ENCODE data around the gene KRTAP9-4. TPM values are rescaled to one million over a fixed set of nuclear protein-coding genes. Genes with fewer than 3 reads are reported as not detected.
"Not testable (repeated sequence)": the region's sequence is repeated elsewhere in the genome, so short reads cannot be mapped to it uniquely, and the experiment has no call there.

Gene KRTAP9-4
- total RNA-seq, 2 donors from 2014 or later: not detected

- Histone ChIP-seq H3K4me1 (replicated peaks) (no peaks in the 10 kb centered on the region), H3K9me3 (no peaks in the 10 kb centered on the region), H3K27me3 (replicated peaks; ENCODE audit: insufficient read depth) (no peaks in the 10 kb centered on the region), H3K4me3 (no peak overlapping the region), H3K27ac (no peak overlapping the region), H3K36me3 (no peaks in the 10 kb centered on the region)
- 100% methylated on average over 1 of the region's 1 CpG for WGBS
- TF ChIP-seq POLR2AphosphoS5 (IDR thresholded peaks at IDR 0.05): no peak
- no peak for TF ChIP-seq CTCF (IDR thresholded peaks at IDR 0.05)
- TF ChIP-seq POLR2A (IDR thresholded peaks at IDR 0.05): no peak
- intact Hi-C loops (cut with DNase I): no loop called here
- no peak for DNase-seq (ENCODE audit: low spot score)
These were observed 1.8 kb downstream of the KRTAP9-4 start for GRCh38 chr17:41251261-41251660.

- intact Hi-C loops (cut with DNase I): no loop called here
- H3K27ac ChIP-seq: no peak overlapping the region
- H3K9me3 ChIP-seq: no peaks in the 10 kb centered on the region
- DNase-seq (ENCODE audit: low spot score): no peak
- no peak overlapping the region for H3K4me3 ChIP-seq
- H3K27me3 ChIP-seq (replicated peaks; ENCODE audit: insufficient read depth): no peaks in the 10 kb centered on the region
- 0% methylated on average over 1 of the region's 1 CpG for WGBS
- H3K4me1 ChIP-seq (replicated peaks): no peaks in the 10 kb centered on the region
- no peaks in the 10 kb centered on the region for H3K36me3 ChIP-seq
- TF ChIP-seq POLR2A (IDR thresholded peaks at IDR 0.05) (no peak), POLR2AphosphoS5 (IDR thresholded peaks at IDR 0.05) (no peak)
These were observed 5.4 kb downstream of the KRTAP9-4 start for GRCh38 chr17:41254861-41255260.

- H3K4me3 ChIP-seq; H3K36me3 ChIP-seq; H3K9me3 ChIP-seq; H3K4me1 ChIP-seq (replicated peaks); H3K27ac ChIP-seq; intact Hi-C loops (cut with DNase I); H3K27me3 ChIP-seq (replicated peaks; ENCODE audit: insufficient read depth); DNase-seq (ENCODE audit: low spot score): not testable (repeated sequence)
- 88% methylated on average over 4 of the region's 5 CpGs for WGBS
These were observed 6.1 kb downstream of the KRTAP9-4 start, which contains the start of gene KRTAP9-9 for GRCh38 chr17:41255381-41256290. Gene KRTAP9-9, plus strand, starts transcription at chr17:41255384.

- no peaks in the 10 kb centered on the region for H3K4me1 ChIP-seq (replicated peaks)
- intact Hi-C loops (cut with DNase I): no loop called here
- H3K4me3 ChIP-seq: no peak overlapping the region
- TF ChIP-seq POLR2A (IDR thresholded peaks at IDR 0.05) (no peak), POLR2AphosphoS5 (IDR thresholded peaks at IDR 0.05) (no peak), CTCF (IDR thresholded peaks at IDR 0.05) (no peak)
- H3K36me3 ChIP-seq: no peaks in the 10 kb centered on the region
- no peak for DNase-seq (ENCODE audit: low spot score)
- H3K27me3 ChIP-seq (replicated peaks; ENCODE audit: insufficient read depth): no peaks in the 10 kb centered on the region
- 88% methylated on average over 1 of the region's 1 CpG for WGBS
- H3K9me3 ChIP-seq: no peaks in the 10 kb centered on the region
- H3K27ac ChIP-seq: no peak overlapping the region
These were observed 6.8 kb downstream of the KRTAP9-4 start for GRCh38 chr17:41256291-41256685.

- Histone ChIP-seq H3K4me3 (no peak overlapping the region), H3K27ac (no peak overlapping the region), H3K36me3 (no peaks in the 10 kb centered on the region), H3K27me3 (replicated peaks; ENCODE audit: insufficient read depth) (no peaks in the 10 kb centered on the region), H3K4me1 (replicated peaks) (no peaks in the 10 kb centered on the region), H3K9me3 (no peaks in the 10 kb centered on the region)
- intact Hi-C loops (cut with DNase I): no loop called here
- DNase-seq (ENCODE audit: low spot score): no peak
- TF ChIP-seq CTCF (IDR thresholded peaks at IDR 0.05) (no peak), POLR2AphosphoS5 (IDR thresholded peaks at IDR 0.05) (no peak), POLR2A (IDR thresholded peaks at IDR 0.05) (no peak)
These were observed 8.9 kb downstream of the KRTAP9-4 start for GRCh38 chr17:41258406-41258805.

GRCh38 chr17:41263212-41263611 is 13.7 kb downstream of the KRTAP9-4 start:
- no peaks in the 10 kb centered on the region for H3K9me3 ChIP-seq
- H3K27ac ChIP-seq: no peak overlapping the region
- 93% methylated on average over 2 of the region's 2 CpGs for WGBS
- TF ChIP-seq POLR2A (IDR thresholded peaks at IDR 0.05) (no peak), CTCF (IDR thresholded peaks at IDR 0.05) (no peak), POLR2AphosphoS5 (IDR thresholded peaks at IDR 0.05) (no peak)
- H3K4me3 ChIP-seq: no peak overlapping the region
- DNase-seq (ENCODE audit: low spot score): no peak
- intact Hi-C loops (cut with DNase I): no loop called here
- H3K27me3 ChIP-seq (replicated peaks; ENCODE audit: insufficient read depth): no peaks in the 10 kb centered on the region
- no peaks in the 10 kb centered on the region for H3K36me3 ChIP-seq
- no peaks in the 10 kb centered on the region for H3K4me1 ChIP-seq (replicated peaks)
